ENCODE measurements around the gene RIGI. TPM values are rescaled to one million over a fixed set of nuclear protein-coding genes. Genes with fewer than 3 reads are reported as not detected.
A peak's percentile ranks its signal among the peaks of the same experiment; 100 is the strongest.

Gene RIGI
- total and polyA plus RNA-seq, 2 of the 13 experiments (the other 11 are each of a cell fraction or from before 2014, with no cell fraction given), result 3.0 to 8.2 TPM

DNA sequence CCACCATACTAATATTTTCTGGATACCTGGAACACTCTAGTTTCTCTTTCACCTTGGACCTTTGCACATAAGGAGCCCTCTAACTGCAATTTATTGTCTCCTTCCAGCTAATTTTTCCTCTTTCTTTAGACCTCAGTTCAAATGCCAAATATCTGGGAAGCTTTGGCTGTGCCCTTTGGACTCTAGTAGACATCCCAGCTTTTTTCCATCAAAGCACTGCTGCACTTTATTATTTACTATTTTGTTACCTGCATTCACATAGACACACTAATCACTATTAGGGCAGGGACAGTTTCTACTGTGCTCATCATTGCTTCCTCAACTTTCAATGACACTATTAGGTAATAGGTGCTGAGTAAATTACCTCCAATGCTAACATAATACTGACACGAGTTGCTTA lies 2.1 kb downstream of the RIGI start:
- no peaks in the 10 kb centered on the region; a peak in 1 of 5 replicates for H3K27me3 ChIP-seq (ENCODE audit: control insufficient read depth in 1 of 2, insufficient read depth in 2 of 2, low read length in 2 of 2)
- peak; percentile 9 for DNase-seq (ENCODE audit: low spot score)
- 41% methylated on average over 1 of the region's 1 CpG for WGBS (ENCODE audit: low lambda C conversion rate)
- peaks cover 6% of the 10 kb centered on the region for H3K79me2 ChIP-seq (ENCODE audit: insufficient read depth, low read length)
- peak; percentile 36; the same call in 1 of the 2 replicates for TF ChIP-seq HNF4G (IDR thresholded peaks at IDR 0.05; ENCODE audit: borderline replicate concordance, low read depth, low read length)
- no peak for TF ChIP-seq HNF4G (CRISPR knock-in tag; IDR thresholded peaks at IDR 0.05; ENCODE audit: borderline replicate concordance, low read depth)
- peak; percentile 63 for TF ChIP-seq HNF4A (CRISPR knock-in tag; IDR thresholded peaks at IDR 0.05)
- TF ChIP-seq ZNF136 (CRISPR knock-in tag; IDR thresholded peaks at IDR 0.05; ENCODE audit: low read depth), result no peak
- peak; percentile 36 for TF ChIP-seq SAP130 (CRISPR knock-in tag; IDR thresholded peaks at IDR 0.05; ENCODE audit: low read depth)
- peaks cover 5% of the 10 kb centered on the region for H3K9me3 ChIP-seq (ENCODE audit: low read length)
- in situ Hi-C loops (cut with HindIII; ENCODE audit: extremely low pct_ligation_motif_present, low pct_unique_long_range_greater_than_20kb) (no loop called here), intact Hi-C loops (cut with micrococcal nuclease; ENCODE audit: unreplicated experiment) (no loop called here)
- no peak overlapping the region for H2AFZ ChIP-seq (ENCODE audit: low read length)
- no peaks in the 10 kb centered on the region for H4K20me1 ChIP-seq (ENCODE audit: insufficient read depth, low read length)
- peak overlapping the region in 2 of 3 experiments; percentile 8 to 80; a peak in 2 of 6 replicates for H3K4me3 ChIP-seq (replicated peaks in 1 of 3; ENCODE audit: insufficient read depth in 1 of 3, low read depth in 2 of 3, low read length in 3 of 3)
- no TSS peak for BruUV-seq (replicated peaks)
- FAIRE-seq, result no peak
- H3K4me2 ChIP-seq (ENCODE audit: low read depth, low read length), result peak overlapping the region; percentile 89
- H3K36me3 ChIP-seq (replicated peaks in 1 of 2; ENCODE audit: control insufficient read depth in 1 of 2, insufficient read depth in 2 of 2, low read length in 2 of 2), result 0 out of 5 replicates have a peak, but pooled peaks cover 0 to under 1% of the 10 kb centered on the region in 2 experiments
- ATAC-seq, result no peak
- ChIA-PET POLR2A (no interaction called here), CTCF (ENCODE audit: low intra/inter-chr PET ratio, low total read pairs) (no interaction called here)
- H3K9ac ChIP-seq (ENCODE audit: insufficient read depth, low read depth, low read length), result no peak overlapping the region
- H3K27ac ChIP-seq (ENCODE audit: extremely low read length, insufficient read depth, low read length), result no peak overlapping the region
- H3K4me1 ChIP-seq (ENCODE audit: insufficient read depth, low read length), result peaks cover 39% of the 10 kb centered on the region

- peaks cover 9% of the 10 kb centered on the region for H3K4me1 ChIP-seq (ENCODE audit: insufficient read depth, low read length)
- TF ChIP-seq ARID2 (CRISPR knock-in tag; IDR thresholded peaks at IDR 0.05; ENCODE audit: borderline replicate concordance) (no peak), CREB1 (IDR thresholded peaks at IDR 0.05) (no peak), CREB1 (CRISPR knock-in tag; IDR thresholded peaks at IDR 0.05) (no peak), FUBP1 (CRISPR knock-in tag; IDR thresholded peaks at IDR 0.05; ENCODE audit: borderline replicate concordance) (no peak), ZFP36 (IDR thresholded peaks at IDR 0.05; ENCODE audit: borderline replicate concordance, low read depth, low read length, partially characterized antibody) (peak; percentile 25), CCDC6 (CRISPR knock-in tag; IDR thresholded peaks at IDR 0.05) (no peak)
- TF ChIP-seq, protein P1, sequence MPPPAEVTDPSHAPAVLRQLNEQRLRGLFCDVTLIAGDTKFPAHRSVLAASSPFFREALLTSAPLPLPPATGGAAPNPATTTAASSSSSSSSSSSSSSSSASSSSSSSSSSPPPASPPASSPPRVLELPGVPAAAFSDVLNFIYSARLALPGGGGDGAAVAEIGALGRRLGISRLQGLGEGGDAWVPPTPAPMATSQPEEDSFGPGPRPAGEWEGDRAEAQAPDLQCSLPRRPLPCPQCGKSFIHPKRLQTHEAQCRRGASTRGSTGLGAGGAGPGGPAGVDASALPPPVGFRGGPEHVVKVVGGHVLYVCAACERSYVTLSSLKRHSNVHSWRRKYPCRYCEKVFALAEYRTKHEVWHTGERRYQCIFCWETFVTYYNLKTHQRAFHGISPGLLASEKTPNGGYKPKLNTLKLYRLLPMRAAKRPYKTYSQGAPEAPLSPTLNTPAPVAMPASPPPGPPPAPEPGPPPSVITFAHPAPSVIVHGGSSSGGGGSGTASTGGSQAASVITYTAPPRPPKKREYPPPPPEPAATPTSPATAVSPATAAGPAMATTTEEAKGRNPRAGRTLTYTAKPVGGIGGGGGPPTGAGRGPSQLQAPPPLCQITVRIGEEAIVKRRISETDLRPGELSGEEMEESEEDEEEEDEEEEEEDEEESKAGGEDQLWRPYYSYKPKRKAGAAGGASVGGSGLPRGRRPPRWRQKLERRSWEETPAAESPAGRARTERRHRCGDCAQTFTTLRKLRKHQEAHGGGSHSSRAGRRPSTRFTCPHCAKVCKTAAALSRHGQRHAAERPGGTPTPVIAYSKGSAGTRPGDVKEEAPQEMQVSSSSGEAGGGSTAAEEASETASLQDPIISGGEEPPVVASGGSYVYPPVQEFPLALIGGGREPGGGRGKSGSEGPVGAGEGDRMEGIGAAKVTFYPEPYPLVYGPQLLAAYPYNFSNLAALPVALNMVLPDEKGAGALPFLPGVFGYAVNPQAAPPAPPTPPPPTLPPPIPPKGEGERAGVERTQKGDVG (CRISPR knock-in tag; IDR thresholded peaks at IDR 0.05; ENCODE audit: borderline replicate concordance), result no peak
These were observed 7.7 kb downstream of the RIGI start for GRCh38 chr9:32518276-32518675.

More at GRCh38 chr9:32518276-32518675, 7.7 kb downstream of the RIGI start:
- in situ Hi-C loops (cut with HindIII; ENCODE audit: extremely low pct_ligation_motif_present, low pct_unique_long_range_greater_than_20kb), result no loop called here
- Histone ChIP-seq H3K27me3 (ENCODE audit: control insufficient read depth in 1 of 2, insufficient read depth in 2 of 2, low read length in 2 of 2) (no peaks in the 10 kb centered on the region), H3K4me2 (ENCODE audit: low read depth, low read length) (no peak overlapping the region), H3K9me3 (ENCODE audit: low read length) (peaks cover 18% of the 10 kb centered on the region), H2AFZ (ENCODE audit: low read length) (no peak overlapping the region), H3K79me2 (ENCODE audit: insufficient read depth, low read length) (peaks cover 4% of the 10 kb centered on the region), H3K27ac (ENCODE audit: extremely low read length, insufficient read depth, low read length) (no peak overlapping the region), H3K36me3 (replicated peaks in 1 of 2; ENCODE audit: control insufficient read depth in 1 of 2, insufficient read depth in 2 of 2, low read length in 2 of 2) (0 out of 5 replicates have a peak, but pooled peaks cover 0 to 4% of the 10 kb centered on the region in 2 experiments), H4K20me1 (ENCODE audit: insufficient read depth, low read length) (no peaks in the 10 kb centered on the region), H3K4me3 (replicated peaks in 1 of 3; ENCODE audit: insufficient read depth in 1 of 3, low read depth in 2 of 3, low read length in 3 of 3) (no peak overlapping the region), H3K9ac (ENCODE audit: insufficient read depth, low read depth, low read length) (no peak overlapping the region)
- no TSS peak for BruUV-seq (replicated peaks)
- no peak for DNase-seq (ENCODE audit: low spot score)
- 98% methylated on average over 1 of the region's 1 CpG for WGBS (ENCODE audit: low lambda C conversion rate)
- no peak for FAIRE-seq
- intact Hi-C loops (cut with micrococcal nuclease; ENCODE audit: unreplicated experiment), result no loop called here
- ChIA-PET CTCF (ENCODE audit: low intra/inter-chr PET ratio, low total read pairs) (no interaction called here), POLR2A (no interaction called here)
- no peak for ATAC-seq

All from HepG2 (cell line).